ENCODE data around the gene LPCAT3.

LPCAT3 gene

DNA sequence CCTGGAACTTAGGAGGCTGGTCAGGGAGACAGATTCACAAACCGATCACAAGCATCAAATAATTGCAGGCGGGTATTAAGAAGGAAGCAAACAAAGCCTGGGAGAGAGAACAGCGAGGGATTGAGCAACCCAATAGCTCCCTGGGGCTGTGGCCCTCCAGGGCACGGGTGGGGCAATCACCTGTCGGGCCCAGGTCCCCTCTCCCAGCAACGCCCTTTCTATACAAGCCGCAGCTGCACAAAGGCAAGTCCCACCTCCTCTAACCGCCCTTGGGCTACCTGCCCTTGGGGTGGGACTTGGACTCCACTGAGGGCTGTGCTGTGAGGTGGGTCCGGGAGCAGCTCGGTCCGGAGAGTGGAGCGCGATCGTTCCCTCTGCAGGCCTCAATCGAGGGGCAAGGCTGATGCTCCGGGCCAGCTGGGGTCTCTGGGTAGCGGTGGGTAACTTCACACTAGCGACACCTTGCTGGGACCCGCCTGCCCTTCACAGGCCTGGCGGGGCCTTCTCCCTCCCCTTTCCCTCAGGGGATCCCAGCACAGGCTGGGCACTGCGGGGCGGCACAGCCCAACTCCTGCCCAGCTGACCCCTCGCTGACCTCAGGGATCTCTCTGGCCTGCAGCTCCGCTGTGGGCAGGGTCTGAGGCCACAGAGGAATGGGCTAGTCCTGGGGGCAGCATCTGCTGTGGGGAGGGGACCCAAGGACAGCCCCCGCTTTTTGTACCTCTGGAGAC, 55.8 kb downstream of the LPCAT3 start:
- DNase-seq: no peak

DNA sequence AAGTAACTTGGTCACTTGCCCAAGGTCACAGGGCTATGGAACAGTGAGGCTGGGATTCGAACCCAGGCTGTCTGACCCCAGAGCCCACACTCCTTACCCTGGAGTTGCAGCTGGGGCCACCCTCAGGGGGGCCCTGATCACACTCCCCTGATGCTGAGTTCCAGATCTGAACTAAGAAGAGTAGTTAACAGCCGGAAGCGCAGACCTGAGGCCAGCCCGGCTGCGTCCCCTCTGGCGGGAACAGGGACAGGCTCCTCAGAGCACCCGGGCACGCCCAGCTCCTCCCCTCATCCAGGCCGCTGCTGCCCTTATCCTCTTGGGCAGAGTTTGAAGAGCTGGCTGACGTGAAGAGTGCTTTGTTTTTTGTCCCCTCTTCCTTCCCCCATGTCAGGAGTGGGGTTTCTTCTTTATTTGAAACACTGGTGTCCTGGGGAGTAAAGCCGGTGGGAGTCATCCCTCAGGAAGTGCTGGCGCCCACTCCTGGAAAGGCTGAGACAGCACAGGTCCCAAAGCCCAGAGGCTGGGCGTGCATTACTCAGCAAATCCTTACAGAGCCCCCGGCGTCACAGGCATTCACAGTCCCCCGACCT, 56.5 kb downstream of the LPCAT3 start:
- DNase-seq: peak; percentile 55

DNA sequence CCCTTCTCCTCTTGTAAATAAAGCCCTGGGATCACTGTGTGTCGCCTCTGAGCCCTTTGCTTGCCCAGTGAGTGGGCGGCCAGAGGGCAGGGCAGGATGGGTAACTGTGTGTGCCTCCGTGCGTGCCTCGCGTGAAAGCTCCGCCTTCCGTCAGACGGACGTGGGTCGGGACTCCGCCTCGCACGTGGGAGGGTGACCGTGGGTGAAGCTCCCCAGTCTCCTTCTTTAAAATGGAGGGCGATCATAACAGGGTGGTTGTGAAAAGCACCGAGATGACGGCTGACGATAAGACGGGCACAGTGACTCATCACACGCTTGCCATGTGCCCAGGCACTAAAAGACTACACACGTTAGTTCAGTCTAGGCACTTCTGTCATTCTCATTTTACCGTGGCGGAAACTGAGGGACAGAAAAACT, 57.0 kb downstream of the LPCAT3 start:
- no peak for DNase-seq

DNA sequence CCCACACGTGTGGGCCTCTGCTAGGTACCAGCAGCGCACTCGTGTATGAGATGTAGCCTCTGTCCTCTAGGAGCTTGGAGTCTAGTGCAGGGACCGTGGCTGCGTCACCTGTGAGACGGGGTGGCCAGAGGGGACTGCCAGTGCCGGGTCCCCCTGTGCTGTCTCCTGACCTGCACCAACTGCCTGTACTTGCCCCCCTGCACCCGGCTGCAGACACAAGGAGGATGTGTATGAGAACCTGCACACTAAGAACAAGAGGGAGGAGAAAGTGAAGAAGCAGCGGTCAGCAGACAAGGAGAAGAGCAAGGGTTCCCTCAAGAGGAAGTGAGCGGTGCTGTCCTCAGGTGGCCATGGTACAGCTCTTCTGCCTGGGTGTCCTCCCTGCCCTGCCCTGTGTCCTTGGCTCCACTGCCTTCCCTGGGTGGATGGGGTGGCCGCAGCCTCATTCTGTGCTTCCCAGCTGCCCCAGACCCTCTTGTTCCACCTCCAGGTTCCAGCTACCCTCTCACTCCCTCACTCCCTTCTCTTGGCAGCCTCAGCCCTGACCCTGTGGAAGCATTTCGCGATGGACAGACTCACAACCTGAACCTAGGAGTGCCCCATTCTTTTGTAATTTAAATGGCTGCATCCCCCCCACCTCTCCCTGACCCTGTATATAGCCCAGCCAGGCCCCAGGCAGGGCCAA, 57.5 kb downstream of the LPCAT3 start:
- no peak for DNase-seq

DNA sequence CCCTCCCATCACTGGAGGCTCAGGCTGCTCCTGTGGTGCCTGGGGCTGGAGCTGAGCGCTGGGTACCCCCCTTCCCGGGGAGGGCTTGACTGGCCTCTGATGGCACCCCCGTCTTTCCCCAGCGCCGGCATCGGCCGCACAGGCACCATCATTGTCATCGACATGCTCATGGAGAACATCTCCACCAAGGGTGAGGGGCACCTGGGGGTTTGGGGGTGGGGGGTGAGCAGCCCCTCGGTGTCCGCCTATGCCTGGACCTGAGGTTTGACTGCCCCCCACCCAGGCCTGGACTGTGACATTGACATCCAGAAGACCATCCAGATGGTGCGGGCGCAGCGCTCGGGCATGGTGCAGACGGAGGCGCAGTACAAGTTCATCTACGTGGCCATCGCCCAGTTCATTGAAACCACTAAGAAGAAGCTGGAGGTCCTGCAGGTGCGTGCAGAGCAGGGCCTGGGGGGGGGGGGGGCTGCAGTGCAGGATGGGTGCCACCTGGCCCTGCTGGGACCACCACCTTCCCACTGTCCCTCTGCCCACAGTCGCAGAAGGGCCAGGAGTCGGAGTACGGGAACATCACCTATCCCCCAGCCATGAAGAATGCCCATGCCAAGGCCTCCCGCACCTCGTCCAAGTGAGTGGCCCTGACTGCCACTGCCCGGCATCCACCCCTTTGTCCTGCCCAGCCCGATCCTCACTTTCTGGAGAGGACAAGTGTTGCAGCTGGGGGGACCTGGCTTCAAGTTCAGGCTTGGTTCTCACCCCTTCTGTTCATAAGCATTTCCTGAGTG, 58.3 kb downstream of the LPCAT3 start:
- no peak for DNase-seq

DNA sequence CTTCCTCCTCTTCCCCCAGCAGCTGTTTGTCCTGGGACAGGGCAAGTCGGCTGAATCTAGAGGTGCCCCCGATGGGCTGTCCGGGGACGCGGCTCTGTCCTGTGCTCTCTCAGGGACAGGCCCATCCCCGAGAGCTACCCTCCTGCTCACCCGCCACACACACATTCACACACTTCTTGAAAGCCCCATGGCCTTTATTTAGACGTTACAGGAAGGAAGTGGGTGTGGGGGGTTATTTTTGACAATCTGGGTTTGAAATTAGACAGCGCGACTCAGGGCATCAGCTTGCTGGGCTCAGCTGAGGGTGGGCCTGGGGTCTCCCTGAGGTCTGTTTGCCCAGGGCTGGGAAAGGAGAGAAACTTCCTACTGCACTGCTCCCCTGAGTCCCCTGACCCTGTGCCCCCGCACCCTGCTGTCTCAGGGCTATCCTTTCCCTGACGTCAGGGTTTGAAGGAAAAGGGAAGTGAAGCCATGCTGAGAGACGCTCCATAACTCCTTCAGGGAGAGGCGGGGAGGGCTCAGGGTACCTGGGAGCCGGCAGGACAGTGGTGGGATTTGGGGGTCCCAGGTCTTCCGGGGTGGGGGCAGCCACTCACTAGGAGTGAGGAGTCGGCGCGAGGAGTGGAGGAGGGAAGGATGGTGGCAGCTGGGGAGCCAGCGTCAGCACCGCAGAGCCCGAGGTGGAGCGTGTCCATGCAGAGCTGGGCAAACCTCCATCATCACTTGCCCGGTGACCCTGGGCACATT, 59.0 kb downstream of the LPCAT3 start:
- no peak for DNase-seq

DNA sequence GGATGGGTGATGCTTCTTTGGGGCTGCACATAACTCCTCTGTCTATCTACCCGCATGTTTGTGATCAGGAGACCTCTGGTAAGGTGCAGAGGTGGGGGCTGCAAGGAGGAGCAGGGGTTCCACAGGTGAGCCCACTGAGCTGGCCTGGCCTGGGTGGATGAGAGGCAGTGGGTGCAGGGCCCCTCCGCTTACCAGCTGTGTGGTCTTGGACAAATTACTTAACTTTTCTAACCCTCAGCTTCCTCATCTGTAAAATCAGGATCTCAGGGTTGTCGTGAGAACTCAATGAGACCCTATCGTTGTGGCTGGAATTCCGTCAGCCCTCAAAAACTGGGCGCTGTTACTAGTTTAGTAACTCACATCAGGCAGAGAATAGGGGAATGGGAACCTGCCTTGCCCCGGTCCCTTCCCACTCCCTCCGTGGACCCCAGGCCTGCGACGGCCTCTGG, 59.6 kb downstream of the LPCAT3 start:
- DNase-seq: no peak

DNA sequence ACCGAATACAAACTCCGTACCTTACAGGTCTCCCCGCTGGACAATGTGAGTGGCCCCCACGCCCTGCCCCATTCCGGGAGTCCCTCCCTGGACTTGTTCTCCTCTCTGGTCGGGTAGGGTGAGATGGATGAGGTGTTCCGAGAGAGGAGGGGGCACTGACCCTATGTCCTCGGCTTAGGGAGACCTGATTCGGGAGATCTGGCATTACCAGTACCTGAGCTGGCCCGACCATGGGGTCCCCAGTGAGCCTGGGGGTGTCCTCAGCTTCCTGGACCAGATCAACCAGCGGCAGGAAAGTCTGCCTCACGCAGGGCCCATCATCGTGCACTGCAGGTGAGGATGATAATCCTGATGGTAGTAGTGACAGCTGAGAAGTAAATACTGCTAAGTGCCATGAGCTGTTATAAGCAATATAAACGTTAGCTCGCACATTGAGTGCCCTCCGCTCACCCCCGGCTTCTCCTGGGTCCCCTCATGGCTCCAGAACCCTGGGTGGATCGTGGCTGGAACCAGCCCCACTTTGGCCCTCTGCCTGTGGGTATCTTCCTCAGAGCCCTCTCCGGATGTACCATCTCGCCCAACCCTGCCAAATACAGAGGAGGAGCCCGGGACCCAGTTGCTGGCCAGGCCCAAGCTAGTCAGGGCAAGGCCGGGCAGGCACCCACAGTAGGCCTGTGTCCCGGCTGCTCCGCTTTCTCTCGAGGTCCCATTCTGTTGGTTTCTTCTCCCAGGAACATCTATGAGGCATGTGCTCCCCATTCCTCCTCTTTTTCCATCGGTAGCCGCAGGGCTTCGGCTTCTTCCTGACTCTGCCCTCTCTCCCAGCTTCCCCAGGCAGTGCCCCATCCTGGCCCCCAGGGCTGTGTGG, 60.3 kb downstream of the LPCAT3 start:
- DNase-seq: no peak

DNA sequence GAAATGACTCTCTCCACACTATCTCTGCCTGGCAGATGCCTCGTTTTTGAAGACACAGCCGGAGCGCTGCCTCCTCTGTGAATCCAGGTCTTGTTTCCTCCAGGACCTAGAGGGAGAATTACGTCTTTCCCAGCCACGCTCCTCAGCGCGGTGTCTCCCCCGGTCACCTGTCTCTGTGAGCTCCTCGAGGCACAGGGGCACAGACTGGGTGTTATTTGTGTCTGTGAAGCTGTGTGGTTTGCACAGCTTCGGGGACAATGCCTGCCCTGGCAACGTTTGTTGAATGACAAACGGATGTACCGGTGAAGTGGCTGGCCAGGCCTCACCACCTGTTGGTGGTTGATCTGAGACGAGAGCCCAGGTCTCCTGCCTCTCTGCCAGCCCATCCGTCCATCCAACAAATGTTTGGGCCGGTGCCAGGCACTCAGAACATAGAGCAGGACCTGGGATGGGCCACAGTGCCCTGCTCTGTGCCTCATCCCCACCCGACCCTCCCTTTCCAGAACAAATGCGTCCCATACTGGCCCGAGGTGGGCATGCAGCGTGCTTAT, 61.0 kb downstream of the LPCAT3 start:
- DNase-seq: no peak

DNA sequence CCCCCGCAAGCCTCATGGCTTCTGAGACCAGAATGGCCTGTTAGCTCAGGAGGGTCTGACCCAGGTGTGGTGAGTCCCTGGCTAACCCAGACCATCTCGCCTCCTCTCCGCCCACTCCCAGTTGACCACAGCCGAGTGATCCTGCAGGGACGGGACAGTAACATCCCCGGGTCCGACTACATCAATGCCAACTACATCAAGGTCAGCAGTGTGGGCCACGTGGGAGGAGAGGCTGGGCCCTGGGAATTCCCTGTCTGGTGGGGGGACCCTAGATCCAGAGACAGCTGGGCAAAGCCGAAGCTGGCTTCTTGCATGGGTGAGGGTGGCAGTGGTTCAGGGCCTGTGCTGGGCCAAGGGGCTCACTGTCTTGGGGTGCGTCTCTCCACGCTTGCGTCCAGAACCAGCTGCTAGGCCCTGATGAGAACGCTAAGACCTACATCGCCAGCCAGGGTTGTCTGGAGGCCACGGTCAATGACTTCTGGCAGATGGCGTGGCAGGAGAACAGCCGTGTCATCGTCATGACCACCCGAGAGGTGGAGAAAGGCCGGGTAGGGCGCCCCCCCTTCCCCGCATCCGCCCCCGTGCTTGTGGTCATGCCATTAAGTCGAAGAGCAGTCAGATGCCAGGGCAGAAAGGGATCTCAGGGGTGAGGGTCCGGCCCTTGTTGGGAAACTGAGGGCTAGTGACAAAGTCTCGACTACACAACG, 62.1 kb downstream of the LPCAT3 start:
- DNase-seq: no peak

DNA sequence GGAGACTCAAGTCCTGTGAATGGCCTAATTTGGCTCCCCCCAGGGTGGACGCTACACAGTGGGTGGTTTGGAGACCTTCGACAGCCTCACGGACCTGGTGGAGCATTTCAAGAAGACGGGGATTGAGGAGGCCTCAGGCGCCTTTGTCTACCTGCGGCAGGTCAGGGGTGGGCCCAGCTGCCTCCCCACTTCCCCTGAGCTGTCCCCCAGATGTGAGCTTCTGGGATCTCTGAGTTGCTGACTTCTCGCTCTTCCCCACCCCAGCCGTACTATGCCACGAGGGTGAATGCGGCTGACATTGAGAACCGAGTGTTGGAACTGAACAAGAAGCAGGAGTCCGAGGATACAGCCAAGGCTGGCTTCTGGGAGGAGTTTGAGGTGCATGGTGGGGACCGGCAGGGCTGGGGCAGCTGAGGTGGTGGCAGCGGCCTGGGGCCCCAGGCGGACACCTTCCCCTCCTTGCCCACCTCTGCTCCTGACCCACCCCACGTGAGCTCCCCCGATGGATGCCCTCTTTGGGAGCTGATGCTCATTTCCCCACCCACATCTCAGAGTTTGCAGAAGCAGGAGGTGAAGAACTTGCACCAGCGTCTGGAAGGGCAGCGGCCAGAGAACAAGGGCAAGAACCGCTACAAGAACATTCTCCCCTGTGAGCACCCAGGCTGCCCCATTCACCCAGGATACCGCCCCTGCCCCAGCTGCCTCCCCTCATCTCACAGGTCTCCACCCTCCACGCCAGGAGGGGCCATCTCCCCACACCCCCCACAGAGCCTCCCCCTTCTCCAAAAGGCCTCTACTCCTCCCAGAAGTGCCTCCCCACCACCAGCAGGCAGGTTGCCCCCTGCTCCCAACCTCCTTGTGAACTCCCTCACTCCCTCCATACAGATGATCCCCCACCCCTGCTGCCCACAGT, 62.9 kb downstream of the LPCAT3 start:
- no peak for DNase-seq

DNA sequence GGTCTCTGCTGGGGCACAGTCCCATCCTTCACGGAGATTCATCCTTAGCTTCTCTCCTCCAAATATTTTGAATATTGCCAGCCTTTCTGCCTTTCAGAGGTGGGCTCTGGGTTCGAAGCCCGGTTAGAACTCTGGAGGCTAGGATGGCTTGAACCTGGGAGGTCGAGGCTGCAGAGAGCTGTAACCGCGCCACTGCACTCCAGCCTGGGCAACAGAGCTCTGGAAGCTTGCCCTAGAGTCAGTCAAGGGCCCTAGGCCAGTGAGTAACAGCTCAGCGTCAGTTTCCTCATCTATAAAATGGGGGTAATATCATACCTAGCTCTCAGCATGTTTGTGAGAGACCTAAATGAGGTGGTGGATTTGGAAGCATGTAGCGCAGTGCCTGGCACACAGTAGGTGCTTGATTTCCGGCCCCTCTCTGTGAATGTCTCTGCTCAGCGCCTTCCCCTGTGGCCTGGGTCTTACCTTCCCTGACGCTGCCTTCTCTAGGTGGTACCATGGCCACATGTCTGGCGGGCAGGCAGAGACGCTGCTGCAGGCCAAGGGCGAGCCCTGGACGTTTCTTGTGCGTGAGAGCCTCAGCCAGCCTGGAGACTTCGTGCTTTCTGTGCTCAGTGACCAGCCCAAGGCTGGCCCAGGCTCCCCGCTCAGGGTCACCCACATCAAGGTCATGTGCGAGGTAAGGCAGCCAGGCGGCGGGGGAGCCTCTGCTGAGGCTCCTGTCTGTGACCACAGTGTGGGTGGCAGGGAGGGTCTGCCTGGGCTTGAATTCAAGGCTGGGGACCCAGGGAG, 63.8 kb downstream of the LPCAT3 start:
- no peak for DNase-seq

DNA sequence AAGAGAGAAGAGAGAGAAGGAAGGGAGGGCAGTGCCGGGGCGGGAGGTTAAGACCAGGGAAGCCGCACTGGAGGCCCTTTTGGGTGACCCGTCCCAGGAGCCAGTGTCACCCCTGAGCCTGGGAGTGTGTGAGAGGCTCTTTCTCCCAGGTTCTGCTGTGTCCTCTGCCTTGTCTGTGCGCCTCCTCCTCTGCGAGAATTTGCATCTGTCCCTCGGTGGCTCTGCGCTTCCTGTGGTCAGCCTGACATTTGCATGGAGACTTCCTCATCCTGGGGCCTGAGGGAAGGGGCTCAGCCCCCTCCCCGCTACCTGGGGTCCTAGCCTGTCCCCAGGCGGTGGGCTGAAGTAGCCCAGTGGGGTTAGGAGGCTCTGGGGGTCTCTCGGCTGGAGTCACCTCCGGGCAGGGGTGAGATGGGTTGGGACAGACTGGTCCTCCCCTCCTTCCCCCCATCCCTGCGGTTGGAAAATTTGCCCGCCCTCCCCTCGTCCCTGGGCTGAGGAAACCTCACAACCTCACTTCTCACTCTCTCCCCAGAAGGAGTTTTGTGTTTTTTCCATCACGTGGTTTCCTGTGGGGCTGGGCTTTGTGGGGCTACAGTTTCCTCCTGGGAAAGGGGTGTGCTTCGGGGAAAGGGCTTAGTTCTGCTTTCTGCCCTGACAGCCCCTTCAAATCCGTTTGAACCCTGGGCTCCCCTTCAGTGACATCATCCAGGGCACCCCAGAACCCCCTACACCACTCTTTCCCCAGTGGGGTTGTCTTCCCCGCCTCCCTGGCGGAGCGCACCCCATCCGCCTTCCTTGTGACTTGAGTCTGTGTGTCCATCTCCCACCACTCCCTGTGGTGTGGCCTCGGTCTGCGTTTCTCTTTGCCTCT, 64.6 kb downstream of the LPCAT3 start:
- no peak for DNase-seq

DNA sequence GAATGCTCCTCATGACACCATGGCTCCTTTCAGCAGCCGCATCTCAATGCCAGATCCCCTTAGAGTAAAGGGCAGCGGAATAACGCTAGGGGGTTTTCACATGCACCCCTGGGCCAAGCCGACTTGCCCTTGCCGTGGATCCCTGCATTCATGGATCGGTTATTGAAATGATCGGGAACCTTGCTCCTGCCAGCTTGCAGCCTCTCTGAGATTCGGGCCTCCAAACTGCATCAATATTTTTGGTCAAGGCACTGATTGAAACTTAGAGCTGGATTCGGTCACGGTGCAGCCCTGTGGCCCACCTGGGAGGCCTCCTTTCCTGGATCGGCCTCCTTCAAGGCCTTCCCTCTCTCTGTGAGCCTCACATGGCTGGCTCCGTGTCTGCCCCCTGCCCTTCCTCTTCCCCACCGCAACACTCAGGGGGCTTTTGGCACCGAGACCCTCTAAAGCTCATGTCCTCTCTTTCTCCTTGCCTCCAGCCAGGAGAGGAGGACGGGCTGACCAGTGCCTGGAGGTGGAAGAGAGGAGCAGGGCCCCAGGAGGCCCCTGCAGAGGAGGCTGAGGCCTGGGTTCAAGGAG, 65.3 kb downstream of the LPCAT3 start:
- DNase-seq: no peak

DNA sequence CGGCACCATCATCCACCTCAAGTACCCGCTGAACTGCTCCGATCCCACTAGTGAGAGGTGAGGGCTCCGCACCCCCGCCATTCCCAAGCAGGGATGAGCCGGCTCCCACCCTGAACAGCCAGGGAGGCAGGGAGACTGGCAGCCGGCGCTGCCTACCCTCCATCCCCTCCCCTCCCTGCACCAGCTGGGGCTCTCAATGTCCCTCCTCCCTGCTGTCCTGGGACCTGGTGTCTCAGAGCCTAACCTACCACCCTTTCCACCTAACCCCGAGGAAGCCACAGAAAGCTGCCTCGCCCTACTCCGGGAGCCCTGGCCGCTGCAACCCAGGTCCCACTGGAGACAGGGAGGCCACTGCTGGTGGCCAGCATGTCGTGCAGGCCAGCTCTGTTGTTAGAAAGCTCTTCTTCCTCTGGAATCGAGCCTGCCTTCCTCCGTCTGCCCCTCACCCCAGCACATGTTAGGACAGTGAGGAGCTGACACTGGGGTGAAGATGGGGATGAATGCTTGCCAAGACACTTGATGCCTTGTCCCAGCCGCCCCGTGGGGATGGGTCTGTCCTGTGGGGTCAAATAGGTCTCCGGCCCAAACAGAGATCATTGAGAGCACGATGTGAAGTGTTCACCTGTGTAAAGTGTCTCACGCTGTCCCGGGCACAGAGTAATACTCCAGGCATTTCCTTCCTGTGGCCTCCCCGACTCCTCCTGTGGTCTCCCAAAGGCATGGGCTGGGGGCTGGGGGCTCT, 66.0 kb downstream of the LPCAT3 start:
- DNase-seq: no peak

DNA sequence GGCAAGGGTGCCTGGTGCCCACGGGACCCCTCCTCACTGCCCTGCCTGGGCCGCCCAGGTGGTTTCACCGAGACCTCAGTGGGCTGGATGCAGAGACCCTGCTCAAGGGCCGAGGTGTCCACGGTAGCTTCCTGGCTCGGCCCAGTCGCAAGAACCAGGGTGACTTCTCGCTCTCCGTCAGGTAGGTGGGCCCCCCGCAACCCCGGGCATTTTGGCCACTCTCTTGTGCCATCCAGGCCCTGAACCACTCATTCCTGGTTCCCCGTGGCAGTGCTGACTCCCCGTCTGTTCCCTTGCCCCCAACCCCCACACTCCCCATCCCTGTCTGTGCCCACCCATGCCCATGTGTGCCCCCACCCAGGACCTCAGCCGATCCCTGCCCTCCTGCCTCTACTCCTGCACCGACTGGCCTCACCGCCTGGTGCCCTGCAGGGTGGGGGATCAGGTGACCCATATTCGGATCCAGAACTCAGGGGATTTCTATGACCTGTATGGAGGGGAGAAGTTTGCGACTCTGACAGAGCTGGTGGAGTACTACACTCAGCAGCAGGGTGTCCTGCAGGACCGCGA, 66.6 kb downstream of the LPCAT3 start:
- DNase-seq: no peak
